ENCODE measurements around the gene PARP9.
"Not testable (repeated sequence)": the region's sequence is repeated elsewhere in the genome, so short reads cannot be mapped to it uniquely, and the experiment has no call there.

GRCh38 chr3:122508944-122509343 is 55.2 kb downstream of the PARP9 start:
- TF ChIP-seq, protein P1, sequence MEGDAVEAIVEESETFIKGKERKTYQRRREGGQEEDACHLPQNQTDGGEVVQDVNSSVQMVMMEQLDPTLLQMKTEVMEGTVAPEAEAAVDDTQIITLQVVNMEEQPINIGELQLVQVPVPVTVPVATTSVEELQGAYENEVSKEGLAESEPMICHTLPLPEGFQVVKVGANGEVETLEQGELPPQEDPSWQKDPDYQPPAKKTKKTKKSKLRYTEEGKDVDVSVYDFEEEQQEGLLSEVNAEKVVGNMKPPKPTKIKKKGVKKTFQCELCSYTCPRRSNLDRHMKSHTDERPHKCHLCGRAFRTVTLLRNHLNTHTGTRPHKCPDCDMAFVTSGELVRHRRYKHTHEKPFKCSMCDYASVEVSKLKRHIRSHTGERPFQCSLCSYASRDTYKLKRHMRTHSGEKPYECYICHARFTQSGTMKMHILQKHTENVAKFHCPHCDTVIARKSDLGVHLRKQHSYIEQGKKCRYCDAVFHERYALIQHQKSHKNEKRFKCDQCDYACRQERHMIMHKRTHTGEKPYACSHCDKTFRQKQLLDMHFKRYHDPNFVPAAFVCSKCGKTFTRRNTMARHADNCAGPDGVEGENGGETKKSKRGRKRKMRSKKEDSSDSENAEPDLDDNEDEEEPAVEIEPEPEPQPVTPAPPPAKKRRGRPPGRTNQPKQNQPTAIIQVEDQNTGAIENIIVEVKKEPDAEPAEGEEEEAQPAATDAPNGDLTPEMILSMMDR (IDR thresholded peaks at IDR 0.05; ENCODE audit: low read length): not testable (repeated sequence)
- not testable (repeated sequence) for TF ChIP-seq EZH2 (IDR thresholded peaks at IDR 0.05; ENCODE audit: borderline replicate concordance, low read length)

Data from OCI-LY1 (cell line).